ENCODE measurements around the gene MCCC1.
"Not testable (repeated sequence)": the region's sequence is repeated elsewhere in the genome, so short reads cannot be mapped to it uniquely, and the experiment has no call there.

MCCC1 gene

DNA sequence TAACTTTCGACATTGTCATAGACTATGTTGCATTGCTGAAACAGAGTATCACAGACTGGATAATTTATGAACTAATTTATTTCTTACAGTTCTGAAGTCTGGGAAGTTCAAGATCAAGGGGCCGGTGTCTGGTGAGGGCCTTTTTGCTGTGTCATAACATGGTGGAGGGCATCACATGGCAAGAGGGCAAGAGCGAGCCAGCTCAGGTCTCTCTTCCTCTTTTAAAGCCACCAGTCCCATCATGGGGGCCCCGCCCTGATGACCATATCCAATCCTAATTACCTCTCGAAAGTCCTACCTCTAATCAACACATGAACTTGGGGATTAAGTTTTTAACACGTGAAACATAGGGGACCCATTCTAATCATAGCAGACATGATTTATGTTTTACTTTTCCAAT is 85.4 kb downstream of the MCCC1 start:
- H3K4me3 Mint-ChIP-seq: no peak overlapping the region
- peaks cover 59% of the 10 kb centered on the region for H3K36me3 Mint-ChIP-seq (ENCODE audit: low read depth)
- intact Hi-C loops (cut with micrococcal nuclease): no loop called here
- no peaks in the 10 kb centered on the region for H3K27me3 Mint-ChIP-seq
- H3K27ac Mint-ChIP-seq: no peak overlapping the region
- peaks cover 5% of the 10 kb centered on the region for H3K4me1 Mint-ChIP-seq (ENCODE audit: low read depth)
- peaks cover 7% of the 10 kb centered on the region for H3K9me3 Mint-ChIP-seq

DNA sequence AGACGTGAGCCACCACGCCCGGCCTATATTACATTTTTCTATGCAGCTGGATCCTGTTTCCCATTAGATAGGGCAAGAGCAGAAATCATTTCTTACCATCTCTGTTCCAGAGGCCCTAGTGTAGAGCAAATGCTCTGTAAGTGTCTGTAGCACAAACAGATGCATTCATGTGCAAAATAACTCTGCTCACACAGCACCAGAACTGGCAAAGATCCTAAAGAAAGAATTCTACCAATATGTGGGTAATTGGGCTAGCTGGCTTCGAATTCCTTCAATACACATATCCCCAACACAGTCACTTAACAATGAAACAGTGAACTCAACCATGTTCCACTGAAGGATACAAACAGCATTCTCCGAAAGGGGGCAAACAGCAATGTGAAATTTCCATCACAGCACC is 86.2 kb downstream of the MCCC1 start:
- H3K4me3 Mint-ChIP-seq: no peak overlapping the region
- H3K27ac Mint-ChIP-seq: no peak overlapping the region
- no peaks in the 10 kb centered on the region for H3K27me3 Mint-ChIP-seq
- peaks cover 7% of the 10 kb centered on the region for H3K9me3 Mint-ChIP-seq
- H3K4me1 Mint-ChIP-seq (ENCODE audit: low read depth): peaks cover 5% of the 10 kb centered on the region
- peaks cover 57% of the 10 kb centered on the region for H3K36me3 Mint-ChIP-seq (ENCODE audit: low read depth)
- intact Hi-C loops (cut with micrococcal nuclease): no loop called here

GRCh38 chr3:183008800-183009199 is 90.5 kb downstream of the MCCC1 start:
- H3K27me3 Mint-ChIP-seq: no peaks in the 10 kb centered on the region
- intact Hi-C loops (cut with micrococcal nuclease): no loop called here
- H3K27ac Mint-ChIP-seq: no peak overlapping the region
- no peak overlapping the region for H3K4me3 Mint-ChIP-seq
- peaks cover 3% of the 10 kb centered on the region for H3K9me3 Mint-ChIP-seq
- peaks cover 34% of the 10 kb centered on the region for H3K36me3 Mint-ChIP-seq (ENCODE audit: low read depth)
- H3K4me1 Mint-ChIP-seq (ENCODE audit: low read depth): peaks cover under 1% of the 10 kb centered on the region

GRCh38 chr3:183008303-183008702 is 91.0 kb downstream of the MCCC1 start:
- Mint-ChIP-seq H3K27me3 (no peaks in the 10 kb centered on the region), H3K9me3 (no peaks in the 10 kb centered on the region), H3K36me3 (ENCODE audit: low read depth) (peaks cover 29% of the 10 kb centered on the region), H3K4me3 (no peak overlapping the region), H3K4me1 (ENCODE audit: low read depth) (no peaks in the 10 kb centered on the region), H3K27ac (no peak overlapping the region)
- intact Hi-C loops (cut with micrococcal nuclease): no loop called here

GRCh38 chr3:183006396-183007002 is 92.8 kb downstream of the MCCC1 start:
- H3K27me3 Mint-ChIP-seq: no peaks in the 10 kb centered on the region
- H3K27ac Mint-ChIP-seq: no peak overlapping the region
- H3K4me3 Mint-ChIP-seq: no peak overlapping the region
- intact Hi-C loops (cut with micrococcal nuclease): no loop called here
- peaks cover 16% of the 10 kb centered on the region for H3K36me3 Mint-ChIP-seq (ENCODE audit: low read depth)
- H3K4me1 Mint-ChIP-seq (ENCODE audit: low read depth): no peaks in the 10 kb centered on the region
- H3K9me3 Mint-ChIP-seq: no peaks in the 10 kb centered on the region

- Mint-ChIP-seq H3K36me3 (ENCODE audit: low read depth) (no peaks in the 10 kb centered on the region), H3K27me3 (no peaks in the 10 kb centered on the region), H3K27ac (no peak overlapping the region), H3K9me3 (no peaks in the 10 kb centered on the region), H3K4me1 (ENCODE audit: low read depth) (no peaks in the 10 kb centered on the region), H3K4me3 (no peak overlapping the region)
- intact Hi-C loops (cut with micrococcal nuclease): no loop called here
These were observed 99.5 kb downstream of the MCCC1 start for GRCh38 chr3:182999767-183000166.

- intact Hi-C loops (cut with micrococcal nuclease); H3K9me3 Mint-ChIP-seq: not testable (repeated sequence)
These were observed 105.7 kb downstream of the MCCC1 start for GRCh38 chr3:182993486-182994201.

GRCh38 chr3:182989566-182989965 is 109.7 kb downstream of the MCCC1 start:
- H3K27ac Mint-ChIP-seq: no peak overlapping the region
- no peaks in the 10 kb centered on the region for H3K27me3 Mint-ChIP-seq
- no peaks in the 10 kb centered on the region for H3K36me3 Mint-ChIP-seq (ENCODE audit: low read depth)
- no peak overlapping the region for H3K4me3 Mint-ChIP-seq
- peaks cover 8% of the 10 kb centered on the region for H3K9me3 Mint-ChIP-seq
- H3K4me1 Mint-ChIP-seq (ENCODE audit: low read depth): no peaks in the 10 kb centered on the region
- intact Hi-C loops (cut with micrococcal nuclease): no loop called here

More at GRCh38 chr3:182993486-182994201, 105.7 kb downstream of the MCCC1 start:
- H3K36me3 Mint-ChIP-seq (ENCODE audit: low read depth); H3K27me3 Mint-ChIP-seq; H3K4me3 Mint-ChIP-seq; H3K4me1 Mint-ChIP-seq (ENCODE audit: low read depth); H3K27ac Mint-ChIP-seq: not testable (repeated sequence)

DNA sequence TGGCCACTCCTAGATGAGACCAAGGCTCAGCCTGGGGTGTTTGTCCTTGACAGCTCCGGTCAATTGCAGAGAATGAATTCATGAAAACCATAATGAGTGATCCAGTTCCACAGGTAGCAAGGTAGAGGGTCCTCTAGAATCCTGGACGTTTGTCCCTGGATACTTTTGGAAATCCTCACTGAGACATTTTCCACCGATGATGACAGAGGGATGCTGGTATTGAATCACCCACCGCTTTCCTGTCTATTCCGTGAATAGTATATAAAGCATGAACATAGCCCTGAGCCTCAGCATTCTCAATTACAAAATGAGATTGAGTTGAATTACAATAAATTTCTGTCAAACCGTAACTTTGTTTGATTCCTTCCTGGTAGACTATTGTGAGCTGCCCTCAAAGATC is 113.3 kb downstream of the MCCC1 start:
- H3K4me1 Mint-ChIP-seq (ENCODE audit: low read depth): peaks cover 6% of the 10 kb centered on the region
- no peaks in the 10 kb centered on the region for H3K36me3 Mint-ChIP-seq (ENCODE audit: low read depth)
- intact Hi-C loops (cut with micrococcal nuclease): no loop called here
- no peaks in the 10 kb centered on the region for H3K9me3 Mint-ChIP-seq
- H3K4me3 Mint-ChIP-seq: no peak overlapping the region
- H3K27ac Mint-ChIP-seq: no peak overlapping the region
- no peaks in the 10 kb centered on the region for H3K27me3 Mint-ChIP-seq

DNA sequence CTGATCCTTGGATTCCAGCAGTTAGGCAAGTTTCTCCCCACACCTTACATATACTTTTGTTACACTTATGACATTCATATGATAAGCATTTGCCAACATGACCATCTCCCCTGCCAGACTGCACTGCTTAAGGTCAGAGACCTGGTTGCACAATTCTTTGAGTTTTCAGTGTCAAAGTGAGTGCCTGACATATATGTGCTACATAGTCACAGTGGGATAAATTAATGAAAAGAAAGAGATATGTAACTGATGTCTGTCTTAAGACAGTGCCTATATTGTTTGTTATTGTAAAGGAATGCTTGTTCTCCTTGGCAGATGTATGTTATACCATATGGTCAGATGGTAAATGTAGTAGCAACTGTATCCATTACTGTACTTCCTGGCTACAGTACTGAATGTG is 115.4 kb downstream of the MCCC1 start:
- Mint-ChIP-seq H3K27me3 (no peaks in the 10 kb centered on the region), H3K9me3 (no peaks in the 10 kb centered on the region), H3K4me1 (ENCODE audit: low read depth) (peaks cover 14% of the 10 kb centered on the region), H3K27ac (no peak overlapping the region), H3K4me3 (no peak overlapping the region), H3K36me3 (ENCODE audit: low read depth) (no peaks in the 10 kb centered on the region)
- intact Hi-C loops (cut with micrococcal nuclease): no loop called here

- H3K4me3 Mint-ChIP-seq: peak overlapping the region; percentile 76
- intact Hi-C loops (cut with micrococcal nuclease): no loop called here
- H3K27ac Mint-ChIP-seq: peak overlapping the region; percentile 87
These were observed 118.3 kb downstream of the MCCC1 start for GRCh38 chr3:182981038-182981380.

DNA sequence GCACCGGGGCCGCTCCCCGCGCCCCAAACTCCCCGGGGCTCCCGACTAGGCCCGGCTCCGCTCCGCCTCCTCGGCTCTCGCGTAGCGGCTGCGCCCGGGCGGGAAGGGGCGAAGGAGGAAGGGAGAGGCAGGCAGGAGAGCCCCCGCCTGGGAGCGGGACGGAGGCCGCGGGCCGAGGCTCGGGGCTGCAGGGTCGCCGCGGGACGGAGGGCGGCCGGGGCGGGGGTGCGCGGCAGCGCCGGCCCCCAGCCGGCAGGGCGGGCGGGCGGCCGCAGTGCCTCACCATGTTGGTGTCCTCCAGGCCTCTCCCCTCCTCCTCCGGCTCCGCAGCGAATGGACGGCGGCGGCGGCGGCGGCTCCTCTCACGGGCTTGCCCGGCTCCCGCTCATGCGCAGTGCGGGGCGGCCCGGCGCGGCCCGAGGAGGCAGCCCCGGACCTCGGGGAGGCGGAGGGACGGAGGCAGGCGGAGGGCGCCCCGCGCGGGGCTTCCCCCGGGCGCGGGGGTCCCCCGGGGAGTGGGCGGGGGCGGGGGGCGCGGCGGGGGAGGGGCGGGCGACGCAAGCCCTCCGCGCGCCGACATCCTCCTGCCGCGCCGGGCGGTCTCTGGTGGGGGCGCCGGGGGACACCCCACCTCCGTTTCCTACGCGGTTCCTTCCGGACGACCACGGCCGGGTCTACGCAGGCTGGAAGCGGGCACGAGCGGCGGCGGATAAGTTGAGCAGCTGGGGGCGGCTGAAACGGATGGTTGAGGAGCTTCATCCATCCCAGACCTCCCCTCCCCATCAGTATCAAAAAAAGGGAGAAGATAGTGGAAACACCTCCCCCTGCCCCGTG is 118.9 kb downstream of the MCCC1 start, which contains the start of gene DCUN1D1:
TSS of gene DCUN1D1 (minus strand) at position 335 of the 834 bp plus-strand sequence. CDS start at position 286, 49 bp downstream.
- no peaks in the 10 kb centered on the region for H3K27me3 Mint-ChIP-seq
- no peaks in the 10 kb centered on the region for H3K36me3 Mint-ChIP-seq (ENCODE audit: low read depth)
- peaks cover 35% of the 10 kb centered on the region for H3K4me1 Mint-ChIP-seq (ENCODE audit: low read depth)
- no peaks in the 10 kb centered on the region for H3K9me3 Mint-ChIP-seq
- H3K4me3 Mint-ChIP-seq: peak within 1 kb of the TSS; percentile 88
- H3K27ac Mint-ChIP-seq: peak within 1 kb of the TSS; percentile 87
- intact Hi-C loops (cut with micrococcal nuclease): no loop called here

More at GRCh38 chr3:182981038-182981380, 118.3 kb downstream of the MCCC1 start:
- Mint-ChIP-seq H3K9me3 (no peaks in the 10 kb centered on the region), H3K36me3 (ENCODE audit: low read depth) (no peaks in the 10 kb centered on the region), H3K27me3 (no peaks in the 10 kb centered on the region), H3K4me1 (ENCODE audit: low read depth) (peaks cover 35% of the 10 kb centered on the region)

DNA sequence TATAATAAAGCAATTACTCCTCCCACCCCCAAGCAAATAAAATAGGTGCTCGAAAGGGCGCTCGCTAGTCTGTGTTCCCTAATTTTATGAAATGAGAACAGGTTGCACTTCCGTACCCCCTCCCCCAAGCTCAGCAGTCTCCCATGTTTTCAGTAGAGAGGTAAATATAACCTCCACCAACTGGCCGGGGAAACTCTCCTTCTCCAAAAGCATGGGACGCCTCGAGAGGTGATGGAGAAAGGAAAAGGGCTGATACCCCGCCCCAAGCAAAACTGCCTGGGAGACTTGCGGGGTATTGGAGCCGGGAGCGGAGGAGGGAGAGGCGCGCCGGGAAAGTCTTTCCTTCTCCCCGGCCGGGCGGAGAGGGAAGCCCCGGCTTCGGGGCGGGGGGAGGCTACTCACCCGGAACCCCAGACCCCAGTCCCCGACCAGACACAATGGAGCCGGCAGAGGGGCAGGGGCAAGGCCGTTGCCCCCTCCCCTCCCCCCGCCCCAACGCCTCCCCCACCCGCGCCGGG is 119.6 kb downstream of the MCCC1 start:
- H3K27me3 Mint-ChIP-seq: no peaks in the 10 kb centered on the region
- intact Hi-C loops (cut with micrococcal nuclease): no loop called here
- peak overlapping the region; percentile 88 for H3K4me3 Mint-ChIP-seq

DNA sequence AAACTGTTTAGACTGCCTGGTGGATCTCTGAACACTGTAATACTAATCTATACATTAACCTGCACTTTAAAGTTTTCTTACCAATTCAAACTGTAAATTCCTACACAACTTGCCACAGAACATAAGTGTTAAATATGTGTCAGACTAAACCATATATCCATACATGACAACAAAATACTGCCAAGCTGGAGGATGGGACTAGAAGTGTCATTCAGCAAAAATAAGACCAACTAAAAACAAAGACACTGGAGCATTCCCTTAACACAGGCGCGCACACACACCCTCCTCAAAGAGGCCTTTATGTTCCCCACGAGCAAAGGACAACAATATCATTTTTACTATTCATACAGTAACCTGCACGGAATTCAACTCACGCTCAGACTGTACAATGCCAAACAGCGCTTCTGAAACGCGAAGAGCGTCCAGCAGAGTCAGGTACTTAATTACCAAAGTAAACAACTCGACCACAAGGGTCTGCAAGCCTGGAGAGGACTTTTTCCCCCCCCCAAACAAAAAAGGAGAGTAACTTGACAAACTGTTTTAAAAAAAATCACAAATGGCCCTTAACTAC is 120.1 kb downstream of the MCCC1 start:
- Mint-ChIP-seq H3K27ac (peak overlapping the region; percentile 87), H3K4me1 (ENCODE audit: low read depth) (peaks cover 35% of the 10 kb centered on the region), H3K9me3 (no peaks in the 10 kb centered on the region), H3K4me3 (peak overlapping the region; percentile 88), H3K36me3 (ENCODE audit: low read depth) (no peaks in the 10 kb centered on the region), H3K27me3 (no peaks in the 10 kb centered on the region)
- intact Hi-C loops (cut with micrococcal nuclease): no loop called here

More for the DNA sequence above, 119.6 kb downstream of the MCCC1 start:
- Mint-ChIP-seq H3K36me3 (ENCODE audit: low read depth) (no peaks in the 10 kb centered on the region), H3K4me1 (ENCODE audit: low read depth) (peaks cover 35% of the 10 kb centered on the region), H3K9me3 (no peaks in the 10 kb centered on the region), H3K27ac (peak overlapping the region; percentile 87)

Data from dendritic cell treated with granulocyte-macrophage colony-stimulating factor and Interleukin-4, amounts not matched to agents 40 ng/mL and 50 ng/mL, for 4 days (primary cell).